Mucosa of descending colon (tissue), 3 donors: ENCODE results near the gene ZNF460. TPM values are rescaled to one million over a fixed set of nuclear protein-coding genes. Genes with fewer than 3 reads are reported as not detected.
"Not testable (repeated sequence)": the region's sequence is repeated elsewhere in the genome, so short reads cannot be mapped to it uniquely, and the experiment has no call there.

Experiments used
- ATAC-seq: fragments of 200-7000 bp; cut with Tn5 transposase; one replicate; pipeline ENCODE4 v1.9.1; 2020; ENCODE audit warnings: mild to moderate bottlenecking, moderate library complexity
- DNase-seq, 3 donors: peaks; one replicate each; pipeline ENCODE4 v3.0.0-alpha.2; 2020
- H3K36me3 ChIP-seq: fragments of 200-600 bp; one replicate; pipeline ENCODE4 v1.8.0; 2021; ENCODE audit warnings: low read depth, mild to moderate bottlenecking
- H3K4me1 ChIP-seq: fragments of 200-600 bp; one replicate; pipeline ENCODE4 v1.8.0; 2021; ENCODE audit warnings: low read depth, mild to moderate bottlenecking
- H3K4me3 ChIP-seq: fragments of 200-600 bp; one replicate; pipeline ENCODE4 v1.8.0; 2021; ENCODE audit warnings: mild to moderate bottlenecking
- H3K9me3 ChIP-seq: fragments of 200-600 bp; one replicate; pipeline ENCODE4 v1.8.0; 2021; ENCODE audit warnings: mild to moderate bottlenecking
- CTCF ChIP-seq: fragments of 200-600 bp; IDR thresholded peaks from one replicate; pipeline ENCODE4 v1.8.0; 2022; ENCODE audit warnings: antibody characterized with exemption, mild to moderate bottlenecking
- intact Hi-C, 2 donors: fragments of 100-400 bp; cut with DNase I in 1 of 2; cut with micrococcal nuclease in 1 of 2; formaldehyde crosslinking; loops; one replicate each; pipeline versions ENCODE4 v1.11.0 to v1.11.1; 2022; cut with DNase I, micrococcal nuclease
- total RNA-seq, 3 donors: library from RNA; stranded (reverse); fragmentation: NEBNext Ultra II Directional in 2 of 3; extraction: Animal tissue kit (Norgen Biotek cat#: 25700) in 2 of 3; gene quantifications; one replicate each; pipeline versions ENCODE4 v1.2.1 to v1.2.4, GENCODE V29; 2021 to 2023
- donor health status: DM: no; HTN: no; CAD: no; lungs with moderate emphysema.
- donor health status: DM: no; HTN: no; CAD: no.
- donor health status: DM: no; HTN: yes; CAD: no.

Gene ZNF460
- total RNA-seq, 3 donors from 2014 or later: 25.7 to 55.8 (median 42.2) TPM

GRCh38 chr19:57248646-57249045 lies 31.6 kb upstream of the ZNF460 start:
- intact Hi-C loops: no loop called here
- ATAC-seq: no peak

GRCh38 chr19:57249329-57249728 lies 31.0 kb upstream of the ZNF460 start:
- DNase-seq: no peak
- TF ChIP-seq CTCF: no peak
- ATAC-seq: no peak
- intact Hi-C loops: no loop called here
- Histone ChIP-seq H3K36me3 (peaks cover 10% of the 10 kb centered on the region), H3K4me3 (no peak overlapping the region), H3K9me3 (peaks cover 4% of the 10 kb centered on the region), H3K4me1 (no peaks in the 10 kb centered on the region)

More at GRCh38 chr19:57248646-57249045, 31.6 kb upstream of the ZNF460 start:
- H3K4me1 ChIP-seq: no peaks in the 10 kb centered on the region
- no peak overlapping the region for H3K4me3 ChIP-seq
- no peak for TF ChIP-seq CTCF
- H3K9me3 ChIP-seq: no peaks in the 10 kb centered on the region
- DNase-seq: no peak
- H3K36me3 ChIP-seq: peaks cover 10% of the 10 kb centered on the region

GRCh38 chr19:57253767-57254166 lies 26.5 kb upstream of the ZNF460 start:
- H3K4me3 ChIP-seq, ATAC-seq, H3K4me1 ChIP-seq, DNase-seq, H3K36me3 ChIP-seq, intact Hi-C loops: not testable (repeated sequence)
- H3K9me3 ChIP-seq: peaks cover 15% of the 10 kb centered on the region

GRCh38 chr19:57262044-57262443 lies 18.2 kb upstream of the ZNF460 start:
- H3K36me3 ChIP-seq: no peaks in the 10 kb centered on the region
- TF ChIP-seq CTCF: no peak
- H3K4me3 ChIP-seq: no peak overlapping the region
- DNase-seq (no peak), ATAC-seq (no peak)
- no peaks in the 10 kb centered on the region for H3K4me1 ChIP-seq
- peaks cover 2% of the 10 kb centered on the region for H3K9me3 ChIP-seq
- intact Hi-C loops: no loop called here

- Histone ChIP-seq H3K9me3 (no peaks in the 10 kb centered on the region), H3K4me3 (no peak overlapping the region), H3K36me3 (no peaks in the 10 kb centered on the region), H3K4me1 (no peaks in the 10 kb centered on the region)
- ATAC-seq (no peak), DNase-seq (no peak)
- intact Hi-C loops: no loop called here
- no peak for TF ChIP-seq CTCF
These were observed 17.0 kb upstream of the ZNF460 start for GRCh38 chr19:57263244-57263741.

- Histone ChIP-seq H3K4me3 (no peak overlapping the region), H3K36me3 (no peaks in the 10 kb centered on the region), H3K9me3 (no peaks in the 10 kb centered on the region), H3K4me1 (no peaks in the 10 kb centered on the region)
- ATAC-seq (no peak), DNase-seq (no peak)
- TF ChIP-seq CTCF: no peak
- intact Hi-C loops: no loop called here
These were observed 13.0 kb upstream of the ZNF460 start for GRCh38 chr19:57267291-57267690.
